ENCODE results near the gene CD38. TPM values are rescaled to one million over a fixed set of nuclear protein-coding genes. Genes with fewer than 3 reads are reported as not detected.
"Not testable (repeated sequence)": the region's sequence is repeated elsewhere in the genome, so short reads cannot be mapped to it uniquely, and the experiment has no call there.

Gene CD38
- total RNA-seq, 1 experiment from 2014 or later: 0.99 TPM

GRCh38 chr4:15799141-15799540 is 21.0 kb downstream of the CD38 start:
- DNase-seq (ENCODE audit: low read depth): no peak

GRCh38 chr4:15799701-15800100 is 21.6 kb downstream of the CD38 start:
- no peak for DNase-seq (ENCODE audit: low read depth)

- not testable (repeated sequence) for DNase-seq (ENCODE audit: low read depth)
Observed at GRCh38 chr4:15802497-15802896, 24.4 kb downstream of the CD38 start.

GRCh38 chr4:15805583-15806517 is 27.7 kb downstream of the CD38 start:
- peak; percentile 72 for DNase-seq (ENCODE audit: low read depth)

GRCh38 chr4:15809058-15809457 is 30.9 kb downstream of the CD38 start:
- DNase-seq (ENCODE audit: low read depth): no peak

GRCh38 chr4:15809466-15809865 is 31.3 kb downstream of the CD38 start:
- DNase-seq (ENCODE audit: low read depth): no peak

GRCh38 chr4:15811703-15812337 is 33.7 kb downstream of the CD38 start:
- DNase-seq (ENCODE audit: low read depth): no peak

GRCh38 chr4:15832523-15833451 is 54.7 kb downstream of the CD38 start:
- DNase-seq (ENCODE audit: low read depth): no peak

GRCh38 chr4:15833801-15834200 is 55.7 kb downstream of the CD38 start:
- no peak for DNase-seq (ENCODE audit: low read depth)

- DNase-seq (ENCODE audit: low read depth): peak; percentile 20
Observed at GRCh38 chr4:15836362-15836761, 58.2 kb downstream of the CD38 start.

- DNase-seq (ENCODE audit: low read depth): no peak
Observed at GRCh38 chr4:15837591-15837990, 59.5 kb downstream of the CD38 start.

- not testable (repeated sequence) for DNase-seq (ENCODE audit: low read depth)
Observed at GRCh38 chr4:15841194-15841730, 63.1 kb downstream of the CD38 start.

GRCh38 chr4:15847746-15848145 is 69.6 kb downstream of the CD38 start:
- DNase-seq (ENCODE audit: low read depth): no peak

- DNase-seq (ENCODE audit: low read depth): no peak
Observed at GRCh38 chr4:15848191-15848842, 70.2 kb downstream of the CD38 start.

GRCh38 chr4:15851969-15852368 is 73.8 kb downstream of the CD38 start:
- DNase-seq (ENCODE audit: low read depth): no peak

- no peak for DNase-seq (ENCODE audit: low read depth)
Observed at GRCh38 chr4:15852524-15852923, 74.4 kb downstream of the CD38 start.

- DNase-seq (ENCODE audit: low read depth): no peak
Observed at GRCh38 chr4:15853345-15853744, 75.2 kb downstream of the CD38 start.

- no peak for DNase-seq (ENCODE audit: low read depth)
Observed at GRCh38 chr4:15855804-15856475, 77.8 kb downstream of the CD38 start.

GRCh38 chr4:15861198-15861597 is 83.1 kb downstream of the CD38 start:
- DNase-seq (ENCODE audit: low read depth): not testable (repeated sequence)
